MM.1S (cell line): ENCODE measurements around the gene HIPK2.

Source experiments
- DNase-seq: peaks from one replicate; pipeline ENCODE4 v3.0.0-alpha.2; 2015
- H2AFZ ChIP-seq: fragments of 300-600 bp; sonication (generic); 2 replicates; pipeline ENCODE4 v1.6.0; 2016; ENCODE audit warnings: antibody characterized with exemption, low read length
- H3F3A ChIP-seq: fragments of 300-600 bp; sonication (generic); 2 replicates; pipeline ENCODE4 v1.6.1; 2016; ENCODE audit warnings: mild to moderate bottlenecking, antibody characterized with exemption, low read length, moderate library complexity, mixed read lengths; ENCODE audit not compliant: insufficient read depth
- H3K27ac ChIP-seq: fragments of 300-600 bp; sonication (generic); 2 replicates; pipeline ENCODE4 v1.5.1; 2016; ENCODE audit warnings: mild to moderate bottlenecking, low read length
- H3K27me3 ChIP-seq: fragments of 300-600 bp; sonication (generic); replicated peaks from 2 replicates; pipeline ENCODE4 v1.6.0; 2016; ENCODE audit warnings: low read length; ENCODE audit not compliant: insufficient read depth
- H3K36me3 ChIP-seq: fragments of 300-600 bp; sonication (generic); replicated peaks from 2 replicates; pipeline ENCODE4 v1.6.1; 2016; ENCODE audit warnings: mild to moderate bottlenecking, low read length, mixed read lengths; ENCODE audit not compliant: insufficient read depth
- H3K4me1 ChIP-seq: fragments of 300-600 bp; sonication (generic); 2 replicates; pipeline ENCODE4 v1.6.1; 2016; ENCODE audit warnings: low read length, mixed read lengths
- H3K4me2 ChIP-seq: fragments of 300-600 bp; sonication (generic); 2 replicates; pipeline ENCODE4 v1.6.0; 2016; ENCODE audit warnings: low read depth, low read length
- H3K4me3 ChIP-seq: fragments of 300-600 bp; sonication (generic); 2 replicates; pipeline ENCODE4 v1.5.1; 2016; ENCODE audit warnings: low read length, mixed read lengths
- H3K79me2 ChIP-seq: fragments of 300-600 bp; sonication (generic); 2 replicates; pipeline ENCODE4 v1.6.1; 2016; ENCODE audit warnings: mixed run types, low read length, mixed read lengths
- H3K9ac ChIP-seq: fragments of 300-600 bp; sonication (generic); 2 replicates; pipeline ENCODE4 v1.6.1; 2016; ENCODE audit warnings: low read length, mixed read lengths
- H3K9me2 ChIP-seq: fragments of 300-600 bp; sonication (generic); replicated peaks from 2 replicates; pipeline ENCODE4 v1.6.1; 2016; ENCODE audit warnings: mild to moderate bottlenecking, low read length, mixed read lengths; ENCODE audit not compliant: insufficient read depth
- H3K9me3 ChIP-seq: fragments of 300-600 bp; sonication (generic); replicated peaks from 2 replicates; pipeline ENCODE4 v1.6.1; 2016; ENCODE audit warnings: mild to moderate bottlenecking, low read length, mixed read lengths; ENCODE audit not compliant: insufficient read depth
- H4K20me1 ChIP-seq: fragments of 300-600 bp; sonication (generic); 2 replicates; pipeline ENCODE4 v1.6.1; 2016; ENCODE audit warnings: mild to moderate bottlenecking, low read length, moderate library complexity, mixed read lengths; ENCODE audit not compliant: insufficient read depth
- CTCF ChIP-seq: fragments of 300-600 bp; sonication (generic); IDR thresholded peaks from 2 replicates; pipeline ENCODE4 v1.5.1; 2016; ENCODE audit warnings: antibody characterized with exemption, low read length, mixed read lengths
- EZH2 ChIP-seq: fragments of 300-600 bp; sonication (generic); optimal IDR thresholded peaks from 2 replicates; pipeline ENCODE3; 2017; ENCODE audit warnings: low read depth, mild to moderate bottlenecking, antibody characterized with exemption, low read length, mixed read lengths
- EZH2phosphoT487 ChIP-seq: fragments of 300-600 bp; sonication (generic); IDR thresholded peaks from 2 replicates; pipeline ENCODE4 v1.6.1; 2018; ENCODE audit warnings: antibody characterized with exemption, low read length

Gene HIPK2

GRCh38 chr7:139703487-139704307 is 74.1 kb downstream of the HIPK2 start:
- DNase-seq, result no peak
- no peak overlapping the region for H3K27ac ChIP-seq
- TF ChIP-seq CTCF (no peak), EZH2phosphoT487 (no peak), EZH2 (no peak)
- H3K9me3 ChIP-seq, result no peaks in the 10 kb centered on the region
- no peaks in the 10 kb centered on the region for H3K36me3 ChIP-seq
- H3K9me2 ChIP-seq, result no peaks in the 10 kb centered on the region
- no peak overlapping the region for H3K4me2 ChIP-seq
- no peaks in the 10 kb centered on the region for H3K27me3 ChIP-seq
- H3K79me2 ChIP-seq, result peaks cover 23% of the 10 kb centered on the region
- no peaks in the 10 kb centered on the region for H3K4me1 ChIP-seq
- H4K20me1 ChIP-seq, result no peaks in the 10 kb centered on the region
- no peak overlapping the region for H3K4me3 ChIP-seq
- no peak overlapping the region for H3K9ac ChIP-seq
- H2AFZ ChIP-seq, result no peak overlapping the region
- H3F3A ChIP-seq, result no peaks in the 10 kb centered on the region

- H2AFZ ChIP-seq, result no peak overlapping the region
Observed at GRCh38 chr7:139702811-139703486, 74.8 kb downstream of the HIPK2 start.

GRCh38 chr7:139702313-139702731 is 75.5 kb downstream of the HIPK2 start:
- no peak for TF ChIP-seq CTCF
- TF ChIP-seq EZH2phosphoT487, result no peak
- no peak for TF ChIP-seq EZH2
- no peak overlapping the region for H3K4me2 ChIP-seq

More at GRCh38 chr7:139702811-139703486, 74.8 kb downstream of the HIPK2 start:
- no peaks in the 10 kb centered on the region for H3K4me1 ChIP-seq
- no peak for DNase-seq
- no peak overlapping the region for H3K4me3 ChIP-seq
- H3F3A ChIP-seq, result no peaks in the 10 kb centered on the region
- peaks cover 22% of the 10 kb centered on the region for H3K79me2 ChIP-seq
- H3K27me3 ChIP-seq, result no peaks in the 10 kb centered on the region
- no peak overlapping the region for H3K27ac ChIP-seq
- no peaks in the 10 kb centered on the region for H3K9me3 ChIP-seq
- H3K9ac ChIP-seq, result no peak overlapping the region
- TF ChIP-seq CTCF (no peak), EZH2 (no peak), EZH2phosphoT487 (no peak)
- no peaks in the 10 kb centered on the region for H3K36me3 ChIP-seq
- no peak overlapping the region for H3K4me2 ChIP-seq
- no peaks in the 10 kb centered on the region for H3K9me2 ChIP-seq
- no peaks in the 10 kb centered on the region for H4K20me1 ChIP-seq

More at GRCh38 chr7:139702313-139702731, 75.5 kb downstream of the HIPK2 start:
- no peak for DNase-seq
- Histone ChIP-seq H3K27ac (no peak overlapping the region), H2AFZ (no peak overlapping the region), H3K4me1 (0 out of 2 replicates have a peak, but pooled peaks cover under 1% of the 10 kb centered on the region), H3K4me3 (no peak overlapping the region), H3F3A (no peaks in the 10 kb centered on the region), H3K9ac (no peak overlapping the region), H3K9me2 (no peaks in the 10 kb centered on the region), H3K36me3 (no peaks in the 10 kb centered on the region), H4K20me1 (no peaks in the 10 kb centered on the region), H3K27me3 (no peaks in the 10 kb centered on the region), H3K79me2 (peaks cover 25% of the 10 kb centered on the region), H3K9me3 (no peaks in the 10 kb centered on the region)
